Endothelial cell of hepatic sinusoid (primary cell): ENCODE results near the gene SPRING1.
"Not testable (repeated sequence)": the region's sequence is repeated elsewhere in the genome, so short reads cannot be mapped to it uniquely, and the experiment has no call there.

Experiments
- in situ Hi-C: cut with HindIII; loops from 2 replicates; pipeline ENCODE4 v1.10.0; 2017; ENCODE audit warnings: low sequenced_read_pairs

Gene SPRING1

GRCh38 chr12:116737774-116738657 is at the start of gene SPRING1, which contains the start of gene RNFT2:
SPRING1 (minus strand) TSS chr12:116738069; CDS start chr12:116737900, 169 bp downstream.
RNFT2 (plus strand) TSS chr12:116738315; CDS start chr12:116740498, 2,183 bp downstream.
- in situ Hi-C loops: no loop called here

- in situ Hi-C loops: no loop called here
Measured at GRCh38 chr12:116784238-116784612, 46.4 kb upstream of the SPRING1 start.

GRCh38 chr12:116783525-116784237 is 45.8 kb upstream of the SPRING1 start:
- in situ Hi-C loops: no loop called here

- in situ Hi-C loops: no loop called here
Measured at GRCh38 chr12:116780942-116781341, 43.1 kb upstream of the SPRING1 start.

GRCh38 chr12:116779597-116779996 is 41.7 kb upstream of the SPRING1 start:
- in situ Hi-C loops: no loop called here

- in situ Hi-C loops: no loop called here
Measured at GRCh38 chr12:116777245-116777644, 39.4 kb upstream of the SPRING1 start.

- in situ Hi-C loops: no loop called here
Measured at GRCh38 chr12:116774020-116774419, 36.2 kb upstream of the SPRING1 start.

- in situ Hi-C loops: no loop called here
Measured at GRCh38 chr12:116773276-116773731, 35.4 kb upstream of the SPRING1 start.

- in situ Hi-C loops: no loop called here
Measured at GRCh38 chr12:116771651-116772050, 33.8 kb upstream of the SPRING1 start.

GRCh38 chr12:116766746-116767145 is 28.9 kb upstream of the SPRING1 start:
- in situ Hi-C loops: no loop called here

GRCh38 chr12:116766285-116766684 is 28.4 kb upstream of the SPRING1 start:
- in situ Hi-C loops: no loop called here

- in situ Hi-C loops: no loop called here
Measured at GRCh38 chr12:116765271-116765670, 27.4 kb upstream of the SPRING1 start.

GRCh38 chr12:116761499-116761898 is 23.6 kb upstream of the SPRING1 start:
- in situ Hi-C loops: no loop called here

- in situ Hi-C loops: no loop called here
Measured at GRCh38 chr12:116760622-116761020, 22.8 kb upstream of the SPRING1 start.

GRCh38 chr12:116759783-116760621 is 22.1 kb upstream of the SPRING1 start:
- in situ Hi-C loops: no loop called here

GRCh38 chr12:116754783-116755182 is 16.9 kb upstream of the SPRING1 start:
- in situ Hi-C loops: not testable (repeated sequence)

- in situ Hi-C loops: not testable (repeated sequence)
Measured at GRCh38 chr12:116754097-116754496, 16.2 kb upstream of the SPRING1 start.

GRCh38 chr12:116750298-116750697 is 12.4 kb upstream of the SPRING1 start:
- in situ Hi-C loops: no loop called here

- in situ Hi-C loops: no loop called here
Measured at GRCh38 chr12:116749884-116750283, 12.0 kb upstream of the SPRING1 start.

GRCh38 chr12:116745554-116745953 is 7.7 kb upstream of the SPRING1 start:
- in situ Hi-C loops: no loop called here

GRCh38 chr12:116744766-116745165 is 6.9 kb upstream of the SPRING1 start:
- in situ Hi-C loops: no loop called here
